ENCODE results near the gene ACSL1. TPM values are rescaled to one million over a fixed set of nuclear protein-coding genes. Genes with fewer than 3 reads are reported as not detected.
A peak's percentile ranks its signal among the peaks of the same experiment; 100 is the strongest.

Gene ACSL1
- total and polyA plus RNA-seq, 12 donors: 127 to 526 (median 239) TPM

DNA sequence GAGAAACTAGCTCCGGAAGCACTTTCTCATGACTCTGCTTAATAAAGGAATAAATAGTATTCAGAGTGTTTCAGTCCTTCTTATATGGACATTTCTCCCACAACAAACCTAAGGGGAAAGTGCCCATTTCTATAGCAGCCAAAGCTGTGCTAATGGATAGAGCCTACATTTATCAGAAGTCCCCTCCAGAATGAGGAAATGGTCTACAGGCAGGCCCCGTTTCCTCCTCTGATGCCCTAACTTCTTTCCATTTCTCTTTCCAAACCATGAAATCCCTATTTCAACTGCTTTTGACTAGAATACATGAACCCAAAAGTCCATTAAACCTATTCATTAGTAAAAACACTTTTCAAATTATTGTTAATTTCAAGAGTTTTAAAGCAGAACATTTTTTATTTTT lies 4.5 kb downstream of the ACSL1 start:
- H3K4me3 ChIP-seq: peak overlapping the region in 1 of 10 donors; percentile 24

GRCh38 chr4:184819786-184820185 lies 6.0 kb downstream of the ACSL1 start:
- no peak for DNase-seq
- 78 to 86% methylated on average over 6 of the region's 6 CpGs for WGBS, 2 donors
- no peaks in the 10 kb centered on the region for H3K36me3 ChIP-seq
- H3K27ac ChIP-seq: peak overlapping the region in 4 of 10 donors; percentile 1 to 96 (median 58)
- TF ChIP-seq CTCF (IDR thresholded peaks at IDR 0.05): no peak
- H3K4me3 ChIP-seq: peak overlapping the region in 1 of 10 donors; percentile 1
- no peak for ATAC-seq
- intact Hi-C loops (cut with DNase I): loop anchor here in 5 of 10 donors (5.0 kb wide), 2 partner anchors 67 to 72 kb away; no protein-coding TSS in a partner anchor
- no peaks in the 10 kb centered on the region for H3K9me3 ChIP-seq
- H3K4me1 ChIP-seq: peaks cover 4 to 99% (median 82%) of the 10 kb centered on the region in 9 donors
- H3K27me3 ChIP-seq: no peaks in the 10 kb centered on the region

More for the DNA sequence above, 4.5 kb downstream of the ACSL1 start:
- intact Hi-C loops (cut with DNase I): loop anchor here in 3 of 10 donors (5.0 kb wide), 1 partner anchor 74 kb away; no protein-coding TSS in a partner anchor
- Histone ChIP-seq H3K4me1 (peaks cover 4 to 90% (median 73%) of the 10 kb centered on the region in 9 donors), H3K27ac (peak overlapping the region in 5 of 10 donors; percentile 2 to 96 (median 38)), H3K36me3 (no peaks in the 10 kb centered on the region), H3K9me3 (no peaks in the 10 kb centered on the region), H3K27me3 (no peaks in the 10 kb centered on the region)
- 75 to 88% methylated on average over 2 of the region's 2 CpGs for WGBS, 2 donors
- DNase-seq: no peak
- ATAC-seq: no peak
- no peak for TF ChIP-seq CTCF (IDR thresholded peaks at IDR 0.05)

DNA sequence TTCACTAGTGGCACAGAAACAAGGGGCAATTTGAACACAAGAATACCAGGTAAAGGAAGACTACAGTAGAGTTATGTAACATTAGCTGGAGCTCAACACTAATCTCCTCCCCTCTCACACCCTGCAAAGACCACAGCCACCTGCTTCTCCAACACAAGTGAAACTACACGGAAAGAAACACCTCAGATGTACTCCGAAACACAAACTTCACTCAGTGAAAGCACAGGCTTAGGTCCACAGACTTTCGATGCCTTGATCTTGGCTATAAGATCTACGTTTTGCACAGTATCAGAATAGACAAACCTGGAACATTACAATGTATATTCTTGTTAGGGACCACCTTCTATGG lies 7.6 kb downstream of the ACSL1 start:
- Histone ChIP-seq H3K36me3 (no peaks in the 10 kb centered on the region), H3K27me3 (no peaks in the 10 kb centered on the region), H3K4me1 (peaks cover 4 to 99% (median 82%) of the 10 kb centered on the region in 9 donors), H3K9me3 (no peaks in the 10 kb centered on the region), H3K27ac (peak overlapping the region in 8 of 10 donors; percentile 0 to 98 (median 93)), H3K4me3 (no peak overlapping the region)
- intact Hi-C loops (cut with DNase I): loop anchor here in 2 of 10 donors (5.0 kb wide), 2 partner anchors 66 to 71 kb away; no protein-coding TSS in a partner anchor
- WGBS, 2 donors: 84 to 87% methylated on average over 4 of the region's 4 CpGs
- DNase-seq (no peak), ATAC-seq (no peak)
- TF ChIP-seq CTCF (IDR thresholded peaks at IDR 0.05): no peak

- Histone ChIP-seq H3K27ac (peak overlapping the region in 9 of 10 donors; percentile 0 to 98 (median 92)), H3K9me3 (no peaks in the 10 kb centered on the region), H3K4me3 (no peak overlapping the region), H3K36me3 (no peaks in the 10 kb centered on the region), H3K27me3 (no peaks in the 10 kb centered on the region), H3K4me1 (peaks cover 4 to 100% (median 83%) of the 10 kb centered on the region in 9 donors)
- intact Hi-C loops (cut with DNase I): loop anchor here in 2 of 10 donors (5.0 kb wide), 2 partner anchors 65 to 70 kb away; no protein-coding TSS in a partner anchor
- no peak for TF ChIP-seq CTCF (IDR thresholded peaks at IDR 0.05)
- ATAC-seq: peak in 1 of 8 donors; percentile 4
- WGBS, 2 donors: 58 to 69% methylated on average over 11 of the region's 11 CpGs
- DNase-seq: no peak
Measured at GRCh38 chr4:184817494-184818215, 8.1 kb downstream of the ACSL1 start.

Measured in heart right ventricle (tissue), 16 donors.